ENCODE measurements around the gene SLC38A11. TPM values are rescaled to one million over a fixed set of nuclear protein-coding genes. Genes with fewer than 3 reads are reported as not detected.

SLC38A11 gene
- total and polyA plus RNA-seq, 2 of the 13 experiments (the other 11 are each of a cell fraction or from before 2014, with no cell fraction given), result 14.0 to 14.3 TPM

DNA sequence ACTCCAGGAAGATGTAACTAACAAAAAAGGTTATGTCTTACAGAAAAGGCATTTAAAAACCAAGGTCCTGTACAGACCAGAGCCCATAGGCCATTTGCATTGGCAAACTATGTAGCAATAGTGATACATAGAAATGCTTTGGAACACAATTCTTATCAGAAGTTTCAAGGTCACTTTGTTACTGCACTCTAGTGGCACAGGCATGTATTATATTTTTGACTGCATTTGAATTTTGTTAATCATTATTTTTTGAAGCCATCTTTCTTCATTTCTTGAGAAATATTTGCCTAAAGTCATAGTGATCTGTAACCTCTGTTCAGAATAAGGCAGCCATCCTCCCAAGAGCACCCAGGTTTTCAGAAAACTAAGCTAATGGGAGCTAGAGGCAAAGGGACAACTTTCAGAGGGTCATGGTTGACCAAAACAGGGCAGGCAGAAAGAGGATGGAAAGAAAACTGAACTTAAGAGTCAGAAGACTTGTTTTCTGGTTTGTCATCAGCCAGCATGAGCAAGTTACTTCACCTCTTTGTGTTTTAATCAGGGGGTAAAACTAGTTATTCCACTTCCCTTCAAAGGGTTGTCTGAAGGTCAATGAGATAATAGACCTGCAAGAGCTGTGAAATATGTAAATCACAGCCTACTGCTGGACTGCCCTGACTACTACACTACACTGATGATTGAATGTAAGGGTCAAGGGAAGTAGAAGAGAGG lies 41.5 kb downstream of the SLC38A11 start (continued):
- TF ChIP-seq, protein P1, sequence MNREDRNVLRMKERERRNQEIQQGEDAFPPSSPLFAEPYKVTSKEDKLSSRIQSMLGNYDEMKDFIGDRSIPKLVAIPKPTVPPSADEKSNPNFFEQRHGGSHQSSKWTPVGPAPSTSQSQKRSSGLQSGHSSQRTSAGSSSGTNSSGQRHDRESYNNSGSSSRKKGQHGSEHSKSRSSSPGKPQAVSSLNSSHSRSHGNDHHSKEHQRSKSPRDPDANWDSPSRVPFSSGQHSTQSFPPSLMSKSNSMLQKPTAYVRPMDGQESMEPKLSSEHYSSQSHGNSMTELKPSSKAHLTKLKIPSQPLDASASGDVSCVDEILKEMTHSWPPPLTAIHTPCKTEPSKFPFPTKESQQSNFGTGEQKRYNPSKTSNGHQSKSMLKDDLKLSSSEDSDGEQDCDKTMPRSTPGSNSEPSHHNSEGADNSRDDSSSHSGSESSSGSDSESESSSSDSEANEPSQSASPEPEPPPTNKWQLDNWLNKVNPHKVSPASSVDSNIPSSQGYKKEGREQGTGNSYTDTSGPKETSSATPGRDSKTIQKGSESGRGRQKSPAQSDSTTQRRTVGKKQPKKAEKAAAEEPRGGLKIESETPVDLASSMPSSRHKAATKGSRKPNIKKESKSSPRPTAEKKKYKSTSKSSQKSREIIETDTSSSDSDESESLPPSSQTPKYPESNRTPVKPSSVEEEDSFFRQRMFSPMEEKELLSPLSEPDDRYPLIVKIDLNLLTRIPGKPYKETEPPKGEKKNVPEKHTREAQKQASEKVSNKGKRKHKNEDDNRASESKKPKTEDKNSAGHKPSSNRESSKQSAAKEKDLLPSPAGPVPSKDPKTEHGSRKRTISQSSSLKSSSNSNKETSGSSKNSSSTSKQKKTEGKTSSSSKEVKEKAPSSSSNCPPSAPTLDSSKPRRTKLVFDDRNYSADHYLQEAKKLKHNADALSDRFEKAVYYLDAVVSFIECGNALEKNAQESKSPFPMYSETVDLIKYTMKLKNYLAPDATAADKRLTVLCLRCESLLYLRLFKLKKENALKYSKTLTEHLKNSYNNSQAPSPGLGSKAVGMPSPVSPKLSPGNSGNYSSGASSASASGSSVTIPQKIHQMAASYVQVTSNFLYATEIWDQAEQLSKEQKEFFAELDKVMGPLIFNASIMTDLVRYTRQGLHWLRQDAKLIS (CRISPR knock-in tag; IDR thresholded peaks at IDR 0.05), result no peak
- TF ChIP-seq, protein P2, sequence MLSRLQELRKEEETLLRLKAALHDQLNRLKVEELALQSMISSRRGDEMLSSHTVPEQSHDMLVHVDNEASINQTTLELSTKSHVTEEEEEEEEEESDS (CRISPR knock-in tag; IDR thresholded peaks at IDR 0.05; ENCODE audit: borderline replicate concordance), result no peak
- TF ChIP-seq ZNF605 (CRISPR knock-in tag; IDR thresholded peaks at IDR 0.05), result no peak
- peak; percentile 55; the same call in 1 of the 2 replicates for TF ChIP-seq SMAD3 (CRISPR knock-in tag; IDR thresholded peaks at IDR 0.05)
- TF ChIP-seq CEBPB (IDR thresholded peaks at IDR 0.05; ENCODE audit: borderline replicate concordance, low read depth, low read length), result peak; percentile 98
- no peak for TF ChIP-seq ZNF746 (CRISPR knock-in tag; IDR thresholded peaks at IDR 0.05)
- TF ChIP-seq REPIN1 (CRISPR knock-in tag; IDR thresholded peaks at IDR 0.05; ENCODE audit: borderline replicate concordance, low read depth), result peak; percentile 21; the same call in 1 of the 2 replicates
- no peak for TF ChIP-seq AGO1 (IDR thresholded peaks at IDR 0.05; ENCODE audit: low read depth, low read length, poor library complexity, severe bottlenecking)
- peak; percentile 30; the same call in 1 of the 2 replicates for TF ChIP-seq BRD4 (CRISPR knock-in tag; IDR thresholded peaks at IDR 0.05)
- no peak for TF ChIP-seq CBX1 (IDR thresholded peaks at IDR 0.05; ENCODE audit: low read depth)
- TF ChIP-seq ERF (CRISPR knock-in tag; IDR thresholded peaks at IDR 0.05), result peak; percentile 25; the same call in 1 of the 2 replicates
- no peak for TF ChIP-seq HMGA1 (CRISPR knock-in tag; conservative IDR thresholded peaks at IDR 0.05)
- TF ChIP-seq ZNF143 (CRISPR knock-in tag; IDR thresholded peaks at IDR 0.05), result no peak
- no peak for TF ChIP-seq ONECUT2 (CRISPR knock-in tag; IDR thresholded peaks at IDR 0.05)
- no peak for TF ChIP-seq ZNF782 (CRISPR knock-in tag; IDR thresholded peaks at IDR 0.05; ENCODE audit: borderline replicate concordance)
- no peak for TF ChIP-seq MAFK (conservative IDR thresholded peaks at IDR 0.05 in 1 of 2, IDR thresholded peaks at IDR 0.05 in 1 of 2; ENCODE audit: low read length in 2 of 2)
- TF ChIP-seq ZNF75D (CRISPR knock-in tag; IDR thresholded peaks at IDR 0.05; ENCODE audit: borderline replicate concordance), result no peak
- TF ChIP-seq, protein P3, sequence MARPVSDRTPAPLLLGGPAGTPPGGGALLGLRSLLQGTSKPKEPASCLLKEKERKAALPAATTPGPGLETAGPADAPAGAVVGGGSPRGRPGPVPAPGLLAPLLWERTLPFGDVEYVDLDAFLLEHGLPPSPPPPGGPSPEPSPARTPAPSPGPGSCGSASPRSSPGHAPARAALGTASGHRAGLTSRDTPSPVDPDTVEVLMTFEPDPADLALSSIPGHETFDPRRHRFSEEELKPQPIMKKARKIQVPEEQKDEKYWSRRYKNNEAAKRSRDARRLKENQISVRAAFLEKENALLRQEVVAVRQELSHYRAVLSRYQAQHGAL (CRISPR knock-in tag; IDR thresholded peaks at IDR 0.05; ENCODE audit: not compliant biosample characterization), result no peak
- TF ChIP-seq TOPORS (CRISPR knock-in tag; IDR thresholded peaks at IDR 0.05), result no peak
- no peak for TF ChIP-seq ZNF20 (CRISPR knock-in tag; IDR thresholded peaks at IDR 0.05)
- TF ChIP-seq ZKSCAN1 (IDR thresholded peaks at IDR 0.05; ENCODE audit: low read length), result no peak
- TF ChIP-seq THAP8 (CRISPR knock-in tag; IDR thresholded peaks at IDR 0.05; ENCODE audit: borderline replicate concordance), result no peak
- TF ChIP-seq ZSCAN30 (CRISPR knock-in tag; IDR thresholded peaks at IDR 0.05), result no peak
- no peak for TF ChIP-seq IKZF4 (CRISPR knock-in tag; IDR thresholded peaks at IDR 0.05; ENCODE audit: borderline replicate concordance, low read depth, not compliant biosample characterization)

All from HepG2 (cell line).